Loucy (cell line): ENCODE measurements around the gene FOXO3.

Source experiments
- H2AFZ ChIP-seq: fragments of 200-600 bp; sonication (generic); 2 replicates; pipeline ENCODE4 v1.6.0; 2016; ENCODE audit warnings: antibody characterized with exemption, mild to moderate bottlenecking, low read length, moderate library complexity
- H3F3A ChIP-seq: fragments of 200-600 bp; 2 replicates; pipeline ENCODE4 v1.6.0; 2016; ENCODE audit warnings: antibody characterized with exemption, low read depth, mild to moderate bottlenecking
- H3K27me3 ChIP-seq: fragments of 200-600 bp; sonication (generic); 2 replicates; pipeline ENCODE4 v1.6.1; 2014; ENCODE audit warnings: low read length, mild to moderate bottlenecking; ENCODE audit not compliant: insufficient read depth, poor library complexity, severe bottlenecking
- H3K36me3 ChIP-seq: fragments of 200-600 bp; sonication (generic); 2 replicates; pipeline ENCODE4 v1.6.1; 2016; ENCODE audit warnings: low read length; ENCODE audit not compliant: insufficient read depth
- H3K4me1 ChIP-seq: fragments of 200-600 bp; sonication (generic); 2 replicates; pipeline ENCODE4 v1.5.1; 2014; ENCODE audit warnings: low read length, mild to moderate bottlenecking; ENCODE audit not compliant: insufficient read depth, poor library complexity, severe bottlenecking
- H3K4me2 ChIP-seq: fragments of 200-600 bp; sonication (generic); 2 replicates; pipeline ENCODE4 v1.6.0; 2014; ENCODE audit warnings: antibody characterized with exemption, low read length, low read depth, mild to moderate bottlenecking; ENCODE audit not compliant: poor library complexity, severe bottlenecking
- H3K4me3 ChIP-seq: fragments of 200-600 bp; sonication (generic); 2 replicates; pipeline ENCODE4 v1.5.1; 2014; ENCODE audit warnings: low read length, mild to moderate bottlenecking, mixed read lengths; ENCODE audit not compliant: poor library complexity, severe bottlenecking
- H3K79me2 ChIP-seq: fragments of 200-600 bp; sonication (generic); 2 replicates; pipeline ENCODE4 v1.6.1; 2014; ENCODE audit warnings: low read length; ENCODE audit not compliant: insufficient read depth
- H3K9ac ChIP-seq: fragments of 200-600 bp; sonication (generic); 2 replicates; pipeline ENCODE4 v1.6.0; 2014; ENCODE audit warnings: mild to moderate bottlenecking, low read depth, low read length, moderate library complexity; ENCODE audit not compliant: poor library complexity, severe bottlenecking
- H3K9me2 ChIP-seq: fragments of 200-600 bp; sonication (generic); replicated peaks from 2 replicates; pipeline ENCODE4 v1.6.1; 2016; ENCODE audit warnings: low read depth, low read length, mixed read lengths
- H3K9me3 ChIP-seq: fragments of 200-600 bp; sonication (generic); 2 replicates; pipeline ENCODE4 v1.6.1; 2014; ENCODE audit warnings: mild to moderate bottlenecking, antibody characterized with exemption, low read length, low read depth; ENCODE audit not compliant: insufficient read depth
- H4K20me1 ChIP-seq: fragments of 200-600 bp; sonication (generic); 2 replicates; pipeline ENCODE4 v1.6.0; 2014; ENCODE audit warnings: antibody characterized with exemption, low read length, mild to moderate bottlenecking; ENCODE audit not compliant: insufficient read depth, poor library complexity, severe bottlenecking
- CTCF ChIP-seq: fragments of 200-600 bp; sonication (generic); conservative IDR thresholded peaks from 2 replicates; pipeline ENCODE4 v1.5.1; 2014; ENCODE audit warnings: mild to moderate bottlenecking, antibody characterized with exemption, low read length
- EZH2phosphoT487 ChIP-seq: fragments of 200-600 bp; IDR thresholded peaks from 2 replicates; pipeline ENCODE4 v1.6.1; 2018; ENCODE audit warnings: antibody characterized with exemption, mild to moderate bottlenecking, moderate library complexity, borderline replicate concordance

Gene FOXO3

GRCh38 chr6:108560463-108561308 is at the start of gene FOXO3:
Gene FOXO3 (plus strand): TSS chr6:108560917. CDS start chr6:108561209, 292 bp downstream.
- H3K79me2 ChIP-seq = peaks cover 57% of the 10 kb centered on the region
- peaks cover 52% of the 10 kb centered on the region for H3K4me1 ChIP-seq
- H2AFZ ChIP-seq = peak within 1 kb of the TSS; percentile 84
- no peaks in the 10 kb centered on the region for H3K36me3 ChIP-seq
- no peaks in the 10 kb centered on the region for H3K27me3 ChIP-seq
- H3K9me2 ChIP-seq = no peaks in the 10 kb centered on the region
- H4K20me1 ChIP-seq = peaks cover 43% of the 10 kb centered on the region
- peak within 1 kb of the TSS; percentile 95 for H3K4me3 ChIP-seq
- no peak for TF ChIP-seq EZH2phosphoT487
- TF ChIP-seq CTCF = no peak
- peaks cover 5% of the 10 kb centered on the region; the same call in 1 of the 2 replicates for H3F3A ChIP-seq
- peak within 1 kb of the TSS; percentile 85 for H3K9ac ChIP-seq
- peak within 1 kb of the TSS; percentile 79 for H3K4me2 ChIP-seq
- no peaks in the 10 kb centered on the region for H3K9me3 ChIP-seq

- H3K79me2 ChIP-seq = no peaks in the 10 kb centered on the region
- no peak overlapping the region for H2AFZ ChIP-seq
- H3F3A ChIP-seq = no peaks in the 10 kb centered on the region
- H4K20me1 ChIP-seq = no peaks in the 10 kb centered on the region
- no peaks in the 10 kb centered on the region for H3K9me2 ChIP-seq
- H3K9me3 ChIP-seq = no peaks in the 10 kb centered on the region
- H3K4me2 ChIP-seq = no peak overlapping the region
- no peaks in the 10 kb centered on the region for H3K36me3 ChIP-seq
- H3K9ac ChIP-seq = no peak overlapping the region
- TF ChIP-seq CTCF = peak; percentile 74
- TF ChIP-seq EZH2phosphoT487 = no peak
- H3K27me3 ChIP-seq = no peaks in the 10 kb centered on the region
- H3K4me1 ChIP-seq = peaks cover 3% of the 10 kb centered on the region
- no peak overlapping the region for H3K4me3 ChIP-seq
Measured at GRCh38 chr6:108518714-108519576, 41.8 kb upstream of the FOXO3 start.

- no peak overlapping the region for H2AFZ ChIP-seq
- no peaks in the 10 kb centered on the region for H3K27me3 ChIP-seq
- no peaks in the 10 kb centered on the region for H3K36me3 ChIP-seq
- no peak overlapping the region for H3K4me3 ChIP-seq
- no peaks in the 10 kb centered on the region for H4K20me1 ChIP-seq
- no peaks in the 10 kb centered on the region for H3K9me2 ChIP-seq
- H3K79me2 ChIP-seq = no peaks in the 10 kb centered on the region
- TF ChIP-seq EZH2phosphoT487 (no peak), CTCF (no peak)
- H3K9me3 ChIP-seq = no peaks in the 10 kb centered on the region
- H3K4me2 ChIP-seq = no peak overlapping the region
- H3K4me1 ChIP-seq = peaks cover 3% of the 10 kb centered on the region
- no peak overlapping the region for H3K9ac ChIP-seq
- no peaks in the 10 kb centered on the region for H3F3A ChIP-seq
Measured at GRCh38 chr6:108521616-108522107, 39.1 kb upstream of the FOXO3 start.
